ENCODE data around the gene CHTOP.

The CHTOP gene

DNA sequence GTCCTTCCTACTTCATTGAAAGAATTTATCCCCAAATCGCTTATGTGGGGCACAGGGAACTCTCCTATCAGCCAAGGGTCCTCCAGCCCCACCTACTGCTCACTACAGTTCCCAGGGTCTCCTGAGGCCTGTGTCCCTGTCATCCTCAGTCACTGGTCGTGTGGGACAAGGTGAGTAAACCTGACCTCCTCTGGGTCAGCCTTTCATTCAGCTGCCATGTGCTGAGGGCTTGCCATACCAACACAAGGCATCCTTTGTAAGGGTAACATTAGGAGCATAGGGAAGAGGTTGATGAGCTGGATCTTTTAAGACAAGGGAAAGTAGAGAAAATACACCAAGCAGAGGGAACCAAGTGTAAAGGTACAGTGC lies 13.5 kb downstream of the CHTOP start:
- no peak overlapping the region for H3K4me2 ChIP-seq (ENCODE audit: low read length)
- H3F3A ChIP-seq (ENCODE audit: control insufficient read depth, insufficient read depth), result peaks cover 17% of the 10 kb centered on the region
- H3K36me3 ChIP-seq (ENCODE audit: control insufficient read depth, low read length), result peaks cover 50% of the 10 kb centered on the region
- no peak overlapping the region for H3K4me3 ChIP-seq (ENCODE audit: low read length)
- H3K27me3 ChIP-seq (ENCODE audit: control insufficient read depth, low read length), result no peaks in the 10 kb centered on the region
- no peaks in the 10 kb centered on the region for H3K79me2 ChIP-seq (ENCODE audit: control insufficient read depth, low read length)
- no peaks in the 10 kb centered on the region for H3K4me1 ChIP-seq (ENCODE audit: control insufficient read depth, low read length)
- H3K9me2 ChIP-seq (replicated peaks; ENCODE audit: control insufficient read depth, low read length), result no peaks in the 10 kb centered on the region
- H3K9me3 ChIP-seq (ENCODE audit: control insufficient read depth, insufficient read depth, low read length), result no peaks in the 10 kb centered on the region
- no peaks in the 10 kb centered on the region for H4K20me1 ChIP-seq (ENCODE audit: control insufficient read depth, insufficient read depth, low read depth, low read length)
- H3K27ac ChIP-seq (ENCODE audit: low read depth, low read length), result no peak overlapping the region
- TF ChIP-seq EZH2phosphoT487 (IDR thresholded peaks at IDR 0.05; ENCODE audit: borderline replicate concordance, low read length) (no peak), CTCF (IDR thresholded peaks at IDR 0.05; ENCODE audit: low read depth, low read length, poor library complexity, severe bottlenecking) (no peak)

- Histone ChIP-seq H3K9me2 (replicated peaks; ENCODE audit: control insufficient read depth, low read length) (no peaks in the 10 kb centered on the region), H3K79me2 (ENCODE audit: control insufficient read depth, low read length) (no peaks in the 10 kb centered on the region), H3K4me3 (ENCODE audit: low read length) (no peak overlapping the region), H3K4me2 (ENCODE audit: low read length) (no peak overlapping the region), H3F3A (ENCODE audit: control insufficient read depth, insufficient read depth) (peaks cover 17% of the 10 kb centered on the region), H3K36me3 (ENCODE audit: control insufficient read depth, low read length) (peaks cover 42% of the 10 kb centered on the region), H3K27ac (ENCODE audit: low read depth, low read length) (no peak overlapping the region), H4K20me1 (ENCODE audit: control insufficient read depth, insufficient read depth, low read depth, low read length) (no peaks in the 10 kb centered on the region), H3K4me1 (ENCODE audit: control insufficient read depth, low read length) (no peaks in the 10 kb centered on the region), H3K9me3 (ENCODE audit: control insufficient read depth, insufficient read depth, low read length) (no peaks in the 10 kb centered on the region), H3K27me3 (ENCODE audit: control insufficient read depth, low read length) (no peaks in the 10 kb centered on the region)
- TF ChIP-seq EZH2phosphoT487 (IDR thresholded peaks at IDR 0.05; ENCODE audit: borderline replicate concordance, low read length), result no peak
- no peak for TF ChIP-seq CTCF (IDR thresholded peaks at IDR 0.05; ENCODE audit: low read depth, low read length, poor library complexity, severe bottlenecking)
Observed at GRCh38 chr1:153648000-153648643, 14.3 kb downstream of the CHTOP start.

GRCh38 chr1:153649137-153649862 lies 15.4 kb downstream of the CHTOP start:
- Histone ChIP-seq H3K9me2 (replicated peaks; ENCODE audit: control insufficient read depth, low read length) (no peaks in the 10 kb centered on the region), H3K9me3 (ENCODE audit: control insufficient read depth, insufficient read depth, low read length) (no peaks in the 10 kb centered on the region), H3K4me1 (ENCODE audit: control insufficient read depth, low read length) (no peaks in the 10 kb centered on the region), H3K27me3 (ENCODE audit: control insufficient read depth, low read length) (no peaks in the 10 kb centered on the region), H3K4me3 (ENCODE audit: low read length) (no peak overlapping the region), H3K36me3 (ENCODE audit: control insufficient read depth, low read length) (peaks cover 30% of the 10 kb centered on the region), H3F3A (ENCODE audit: control insufficient read depth, insufficient read depth) (peaks cover 14% of the 10 kb centered on the region), H3K4me2 (ENCODE audit: low read length) (no peak overlapping the region), H3K79me2 (ENCODE audit: control insufficient read depth, low read length) (no peaks in the 10 kb centered on the region), H4K20me1 (ENCODE audit: control insufficient read depth, insufficient read depth, low read depth, low read length) (no peaks in the 10 kb centered on the region), H3K27ac (ENCODE audit: low read depth, low read length) (no peak overlapping the region)
- no peak for TF ChIP-seq CTCF (IDR thresholded peaks at IDR 0.05; ENCODE audit: low read depth, low read length, poor library complexity, severe bottlenecking)
- no peak for TF ChIP-seq EZH2phosphoT487 (IDR thresholded peaks at IDR 0.05; ENCODE audit: borderline replicate concordance, low read length)

Data from DOHH2 (cell line).